Uterus (tissue), 2 donors: ENCODE data around the gene WDR44.

Experiments
- POLR2A ChIP-seq, 2 donors: fragments of 450-650 bp; IDR thresholded peaks; one replicate each; pipeline ENCODE4 v1.6.1; 2016; ENCODE audit warnings: antibody characterized with exemption in 2 of 2, mild to moderate bottlenecking in 1 of 2, moderate library complexity in 1 of 2
- TF ChIP-seq, protein P1 (sequence below), 4 experiments: fragments of 200-600 bp in 2 of 4; fragments of 450-650 bp in 2 of 4; sonication (generic) in 2 of 4; IDR thresholded peaks; one replicate each; pipeline ENCODE4 v1.5.1; 2016 to 2019; ENCODE audit warnings: antibody characterized with exemption in 4 of 4, mild to moderate bottlenecking in 2 of 4, moderate library complexity in 1 of 4

- TF ChIP-seq, protein P1, sequence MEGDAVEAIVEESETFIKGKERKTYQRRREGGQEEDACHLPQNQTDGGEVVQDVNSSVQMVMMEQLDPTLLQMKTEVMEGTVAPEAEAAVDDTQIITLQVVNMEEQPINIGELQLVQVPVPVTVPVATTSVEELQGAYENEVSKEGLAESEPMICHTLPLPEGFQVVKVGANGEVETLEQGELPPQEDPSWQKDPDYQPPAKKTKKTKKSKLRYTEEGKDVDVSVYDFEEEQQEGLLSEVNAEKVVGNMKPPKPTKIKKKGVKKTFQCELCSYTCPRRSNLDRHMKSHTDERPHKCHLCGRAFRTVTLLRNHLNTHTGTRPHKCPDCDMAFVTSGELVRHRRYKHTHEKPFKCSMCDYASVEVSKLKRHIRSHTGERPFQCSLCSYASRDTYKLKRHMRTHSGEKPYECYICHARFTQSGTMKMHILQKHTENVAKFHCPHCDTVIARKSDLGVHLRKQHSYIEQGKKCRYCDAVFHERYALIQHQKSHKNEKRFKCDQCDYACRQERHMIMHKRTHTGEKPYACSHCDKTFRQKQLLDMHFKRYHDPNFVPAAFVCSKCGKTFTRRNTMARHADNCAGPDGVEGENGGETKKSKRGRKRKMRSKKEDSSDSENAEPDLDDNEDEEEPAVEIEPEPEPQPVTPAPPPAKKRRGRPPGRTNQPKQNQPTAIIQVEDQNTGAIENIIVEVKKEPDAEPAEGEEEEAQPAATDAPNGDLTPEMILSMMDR (IDR thresholded peaks at IDR 0.05), result no peak
- TF ChIP-seq POLR2A (IDR thresholded peaks at IDR 0.05), result no peak
Observed at GRCh38 chrX:118325453-118325852, 20.5 kb upstream of the WDR44 start.
